Dendritic cell treated with granulocyte-macrophage colony-stimulating factor and Interleukin-4, amounts not matched to agents 40 ng/mL and 50 ng/mL, for 4 days (primary cell): ENCODE results near the gene SOX11.
"Not testable (repeated sequence)": the region's sequence is repeated elsewhere in the genome, so short reads cannot be mapped to it uniquely, and the experiment has no call there.

Experiments used
- H3K27ac Mint-ChIP-seq: one replicate; pipeline ENCODE4 v1.8.0; 2022; ENCODE audit warnings: mild to moderate bottlenecking, mixed read lengths
- H3K27me3 Mint-ChIP-seq: one replicate; pipeline ENCODE4 v1.8.0; 2022; ENCODE audit warnings: mild to moderate bottlenecking, mixed read lengths
- H3K36me3 Mint-ChIP-seq: one replicate; pipeline ENCODE4 v1.8.0; 2022; ENCODE audit warnings: low read depth, mixed read lengths
- H3K4me1 Mint-ChIP-seq: one replicate; pipeline ENCODE4 v1.8.0; 2022; ENCODE audit warnings: low read depth, mixed read lengths
- H3K4me3 Mint-ChIP-seq: one replicate; pipeline ENCODE4 v1.8.0; 2022; ENCODE audit warnings: mild to moderate bottlenecking, moderate library complexity, mixed read lengths
- H3K9me3 Mint-ChIP-seq: one replicate; pipeline ENCODE4 v1.8.0; 2022; ENCODE audit warnings: mixed read lengths
- intact Hi-C: fragments of 100-400 bp; cut with micrococcal nuclease; formaldehyde crosslinking; loops from one replicate; pipeline ENCODE4 v1.15.0; 2022

Gene SOX11

GRCh38 chr2:5691985-5692529 lies at the start of gene SOX11:
SOX11 (plus strand) TSS chr2:5692384; CDS start chr2:5692722, 338 bp downstream.
- no peak within 1 kb of the TSS for H3K27ac Mint-ChIP-seq
- no peaks in the 10 kb centered on the region for H3K9me3 Mint-ChIP-seq
- intact Hi-C loops, result no loop called here
- H3K4me3 Mint-ChIP-seq, result no peak within 1 kb of the TSS
- H3K27me3 Mint-ChIP-seq, result peaks cover 76% of the 10 kb centered on the region
- no peaks in the 10 kb centered on the region for H3K36me3 Mint-ChIP-seq
- H3K4me1 Mint-ChIP-seq, result peaks cover 5% of the 10 kb centered on the region

GRCh38 chr2:5652734-5653133 lies 39.5 kb upstream of the SOX11 start:
- H3K27ac Mint-ChIP-seq, H3K9me3 Mint-ChIP-seq, H3K36me3 Mint-ChIP-seq, intact Hi-C loops, H3K27me3 Mint-ChIP-seq, H3K4me3 Mint-ChIP-seq, H3K4me1 Mint-ChIP-seq: not testable (repeated sequence)

- H3K27ac Mint-ChIP-seq, intact Hi-C loops, H3K4me1 Mint-ChIP-seq, H3K9me3 Mint-ChIP-seq, H3K4me3 Mint-ChIP-seq, H3K27me3 Mint-ChIP-seq, H3K36me3 Mint-ChIP-seq: not testable (repeated sequence)
These were observed 38.4 kb upstream of the SOX11 start for GRCh38 chr2:5653756-5654155.

GRCh38 chr2:5657231-5657630 lies 35.0 kb upstream of the SOX11 start:
- Mint-ChIP-seq H3K36me3 (no peaks in the 10 kb centered on the region), H3K27me3 (no peaks in the 10 kb centered on the region), H3K9me3 (no peaks in the 10 kb centered on the region), H3K4me3 (no peak overlapping the region), H3K27ac (no peak overlapping the region), H3K4me1 (no peaks in the 10 kb centered on the region)
- intact Hi-C loops, result no loop called here

- no peaks in the 10 kb centered on the region for H3K4me1 Mint-ChIP-seq
- no peak overlapping the region for H3K27ac Mint-ChIP-seq
- no peaks in the 10 kb centered on the region for H3K9me3 Mint-ChIP-seq
- no peaks in the 10 kb centered on the region for H3K36me3 Mint-ChIP-seq
- no peak overlapping the region for H3K4me3 Mint-ChIP-seq
- intact Hi-C loops, result no loop called here
- no peaks in the 10 kb centered on the region for H3K27me3 Mint-ChIP-seq
These were observed 31.6 kb upstream of the SOX11 start for GRCh38 chr2:5660591-5660990.

- no peak overlapping the region for H3K27ac Mint-ChIP-seq
- H3K36me3 Mint-ChIP-seq, result no peaks in the 10 kb centered on the region
- H3K4me3 Mint-ChIP-seq, result no peak overlapping the region
- intact Hi-C loops, result no loop called here
- H3K27me3 Mint-ChIP-seq, result no peaks in the 10 kb centered on the region
- no peaks in the 10 kb centered on the region for H3K9me3 Mint-ChIP-seq
- no peaks in the 10 kb centered on the region for H3K4me1 Mint-ChIP-seq
These were observed 30.8 kb upstream of the SOX11 start for GRCh38 chr2:5661362-5661761.

- H3K27me3 Mint-ChIP-seq, result no peaks in the 10 kb centered on the region
- no peak overlapping the region for H3K4me3 Mint-ChIP-seq
- intact Hi-C loops, result no loop called here
- no peak overlapping the region for H3K27ac Mint-ChIP-seq
- no peaks in the 10 kb centered on the region for H3K36me3 Mint-ChIP-seq
- no peaks in the 10 kb centered on the region for H3K9me3 Mint-ChIP-seq
- no peaks in the 10 kb centered on the region for H3K4me1 Mint-ChIP-seq
These were observed 27.9 kb upstream of the SOX11 start for GRCh38 chr2:5664278-5664681.

- Mint-ChIP-seq H3K36me3 (no peaks in the 10 kb centered on the region), H3K27me3 (no peaks in the 10 kb centered on the region)
- intact Hi-C loops, result no loop called here
These were observed 27.1 kb upstream of the SOX11 start for GRCh38 chr2:5665066-5665465.

GRCh38 chr2:5666798-5667197 lies 25.4 kb upstream of the SOX11 start:
- Mint-ChIP-seq H3K4me3 (no peak overlapping the region), H3K4me1 (no peaks in the 10 kb centered on the region), H3K27me3 (no peaks in the 10 kb centered on the region), H3K36me3 (no peaks in the 10 kb centered on the region), H3K9me3 (no peaks in the 10 kb centered on the region), H3K27ac (no peak overlapping the region)
- intact Hi-C loops, result no loop called here

More at GRCh38 chr2:5665066-5665465, 27.1 kb upstream of the SOX11 start:
- H3K9me3 Mint-ChIP-seq, result no peaks in the 10 kb centered on the region
- no peaks in the 10 kb centered on the region for H3K4me1 Mint-ChIP-seq
- H3K27ac Mint-ChIP-seq, result no peak overlapping the region
- no peak overlapping the region for H3K4me3 Mint-ChIP-seq

GRCh38 chr2:5667655-5668054 lies 24.5 kb upstream of the SOX11 start:
- H3K4me1 Mint-ChIP-seq, H3K36me3 Mint-ChIP-seq, intact Hi-C loops, H3K27me3 Mint-ChIP-seq, H3K27ac Mint-ChIP-seq, H3K4me3 Mint-ChIP-seq, H3K9me3 Mint-ChIP-seq: not testable (repeated sequence)

GRCh38 chr2:5668682-5669250 lies 23.4 kb upstream of the SOX11 start:
- intact Hi-C loops, result no loop called here
- Mint-ChIP-seq H3K36me3 (no peaks in the 10 kb centered on the region), H3K4me3 (no peak overlapping the region), H3K4me1 (no peaks in the 10 kb centered on the region), H3K9me3 (no peaks in the 10 kb centered on the region), H3K27ac (no peak overlapping the region), H3K27me3 (peaks cover 15% of the 10 kb centered on the region)

GRCh38 chr2:5672749-5673144 lies 19.4 kb upstream of the SOX11 start:
- Mint-ChIP-seq H3K4me3 (no peak overlapping the region), H3K36me3 (no peaks in the 10 kb centered on the region), H3K4me1 (no peaks in the 10 kb centered on the region), H3K9me3 (no peaks in the 10 kb centered on the region), H3K27me3 (peaks cover 23% of the 10 kb centered on the region), H3K27ac (no peak overlapping the region)
- intact Hi-C loops, result no loop called here

GRCh38 chr2:5673145-5674025 lies 18.8 kb upstream of the SOX11 start:
- H3K27me3 Mint-ChIP-seq, result peaks cover 23% of the 10 kb centered on the region
- H3K4me3 Mint-ChIP-seq, result no peak overlapping the region
- no peaks in the 10 kb centered on the region for H3K9me3 Mint-ChIP-seq
- intact Hi-C loops, result no loop called here
- no peak overlapping the region for H3K27ac Mint-ChIP-seq
- no peaks in the 10 kb centered on the region for H3K36me3 Mint-ChIP-seq
- no peaks in the 10 kb centered on the region for H3K4me1 Mint-ChIP-seq

GRCh38 chr2:5674026-5674340 lies 18.2 kb upstream of the SOX11 start:
- Mint-ChIP-seq H3K9me3 (no peaks in the 10 kb centered on the region), H3K4me1 (no peaks in the 10 kb centered on the region)

More at GRCh38 chr2:5674026-5674340, 18.2 kb upstream of the SOX11 start:
- no peak overlapping the region for H3K27ac Mint-ChIP-seq
- H3K36me3 Mint-ChIP-seq, result no peaks in the 10 kb centered on the region
- intact Hi-C loops, result no loop called here
- H3K27me3 Mint-ChIP-seq, result peaks cover 23% of the 10 kb centered on the region
- no peak overlapping the region for H3K4me3 Mint-ChIP-seq
